ENCODE data around the gene PSMC2.

DNA sequence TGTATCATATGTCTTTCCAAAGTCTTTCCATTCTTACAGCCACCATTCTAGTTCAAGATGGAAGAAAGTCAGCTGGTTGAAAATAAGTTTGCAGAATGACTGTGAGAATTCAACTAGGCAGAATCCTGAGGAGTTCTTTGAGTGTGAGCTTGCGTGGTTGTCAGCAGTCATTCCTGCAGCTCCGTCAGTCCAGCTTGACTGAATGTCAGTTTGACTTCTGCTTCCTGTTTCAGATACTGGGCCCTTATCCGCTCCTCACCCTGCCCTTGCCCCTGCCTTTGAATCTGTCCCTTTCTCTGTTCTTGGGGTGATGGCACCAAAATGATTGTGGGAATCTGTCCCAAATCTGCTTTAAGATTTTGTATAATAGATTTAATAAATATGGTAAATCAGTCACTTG, 70.8 kb downstream of the PSMC2 start:
- TF ChIP-seq, protein P1, sequence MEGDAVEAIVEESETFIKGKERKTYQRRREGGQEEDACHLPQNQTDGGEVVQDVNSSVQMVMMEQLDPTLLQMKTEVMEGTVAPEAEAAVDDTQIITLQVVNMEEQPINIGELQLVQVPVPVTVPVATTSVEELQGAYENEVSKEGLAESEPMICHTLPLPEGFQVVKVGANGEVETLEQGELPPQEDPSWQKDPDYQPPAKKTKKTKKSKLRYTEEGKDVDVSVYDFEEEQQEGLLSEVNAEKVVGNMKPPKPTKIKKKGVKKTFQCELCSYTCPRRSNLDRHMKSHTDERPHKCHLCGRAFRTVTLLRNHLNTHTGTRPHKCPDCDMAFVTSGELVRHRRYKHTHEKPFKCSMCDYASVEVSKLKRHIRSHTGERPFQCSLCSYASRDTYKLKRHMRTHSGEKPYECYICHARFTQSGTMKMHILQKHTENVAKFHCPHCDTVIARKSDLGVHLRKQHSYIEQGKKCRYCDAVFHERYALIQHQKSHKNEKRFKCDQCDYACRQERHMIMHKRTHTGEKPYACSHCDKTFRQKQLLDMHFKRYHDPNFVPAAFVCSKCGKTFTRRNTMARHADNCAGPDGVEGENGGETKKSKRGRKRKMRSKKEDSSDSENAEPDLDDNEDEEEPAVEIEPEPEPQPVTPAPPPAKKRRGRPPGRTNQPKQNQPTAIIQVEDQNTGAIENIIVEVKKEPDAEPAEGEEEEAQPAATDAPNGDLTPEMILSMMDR (conservative IDR thresholded peaks at IDR 0.05; ENCODE audit: low read length) = no peak
- TF ChIP-seq EZH2phosphoT487 (IDR thresholded peaks at IDR 0.05; ENCODE audit: borderline replicate concordance) = no peak
